HepG2 (cell line): ENCODE results near the gene RPL4. TPM values are rescaled to one million over a fixed set of nuclear protein-coding genes. Genes with fewer than 3 reads are reported as not detected.

Experiments
- BRD4 ChIP-seq: sonication (generic); formaldehyde crosslinking; IDR thresholded peaks from 2 replicates; pipeline ENCODE4 v1.4.0; 2020; ENCODE audit warnings: missing genetic modification reagents
- RELA ChIP-seq: sonication (generic); formaldehyde crosslinking; IDR thresholded peaks from 2 replicates; pipeline ENCODE4 v1.4.0; 2020; ENCODE audit warnings: missing genetic modification reagents
- SOX6 ChIP-seq, 2 experiments: fragments of 450-650 bp in 1 of 2; sonication (generic) in 1 of 2; formaldehyde crosslinking in 1 of 2; IDR thresholded peaks; 2 replicates each; pipeline versions ENCODE4 v1.4.0 to v1.6.1; 2017 to 2020; ENCODE audit warnings: antibody characterized with exemption in 1 of 2, mild to moderate bottlenecking in 1 of 2, missing genetic modification reagents in 1 of 2
- TBX3 ChIP-seq: fragments of 450-650 bp; IDR thresholded peaks from 2 replicates; pipeline ENCODE4 v1.6.1; 2017; ENCODE audit warnings: antibody characterized with exemption, mild to moderate bottlenecking, inconsistent platforms, borderline replicate concordance
- ZFP36L2 ChIP-seq: sonication (generic); formaldehyde crosslinking; IDR thresholded peaks from 2 replicates; pipeline ENCODE4 v1.4.0; 2020; ENCODE audit warnings: missing genetic modification reagents
- ZFY ChIP-seq: sonication (generic); formaldehyde crosslinking; IDR thresholded peaks from 2 replicates; pipeline ENCODE4 v1.4.0; 2020; ENCODE audit warnings: missing genetic modification reagents
- ZMAT3 ChIP-seq: sonication (generic); formaldehyde crosslinking; conservative IDR thresholded peaks from 2 replicates; pipeline ENCODE4 v1.7.0; 2021; ENCODE audit warnings: missing genetic modification reagents
- ZNF20 ChIP-seq: sonication (generic); formaldehyde crosslinking; IDR thresholded peaks from 2 replicates; pipeline ENCODE4 v1.4.0; 2020; ENCODE audit warnings: mild to moderate bottlenecking, moderate library complexity, missing genetic modification reagents
- ZNF331 ChIP-seq: sonication (generic); formaldehyde crosslinking; IDR thresholded peaks from 2 replicates; pipeline ENCODE4 v1.4.0; 2020; ENCODE audit warnings: missing genetic modification reagents
- ZNF572 ChIP-seq: sonication (generic); formaldehyde crosslinking; IDR thresholded peaks from 2 replicates; pipeline ENCODE4 v1.5.1; 2020; ENCODE audit warnings: mild to moderate bottlenecking, missing genetic modification reagents
- ZNF616 ChIP-seq: sonication (generic); formaldehyde crosslinking; IDR thresholded peaks from 2 replicates; pipeline ENCODE4 v1.5.0; 2020; ENCODE audit warnings: low read depth, mild to moderate bottlenecking, missing genetic modification reagents
- ZNF674 ChIP-seq: sonication (generic); formaldehyde crosslinking; IDR thresholded peaks from 2 replicates; pipeline ENCODE4 v1.5.0; 2020; ENCODE audit warnings: low read depth, mild to moderate bottlenecking, missing genetic modification reagents
- ZNF75D ChIP-seq: sonication (generic); formaldehyde crosslinking; IDR thresholded peaks from 2 replicates; pipeline ENCODE4 v1.8.1; 2023; ENCODE audit warnings: missing genetic modification reagents, mild to moderate bottlenecking, borderline replicate concordance
- ZNF816 ChIP-seq: sonication (generic); formaldehyde crosslinking; IDR thresholded peaks from 2 replicates; pipeline ENCODE4 v1.8.0; 2022; ENCODE audit warnings: missing genetic modification reagents, mild to moderate bottlenecking, borderline replicate concordance
- ZNF891 ChIP-seq: sonication (generic); formaldehyde crosslinking; IDR thresholded peaks from 2 replicates; pipeline ENCODE4 v1.5.0; 2020; ENCODE audit warnings: mild to moderate bottlenecking, missing genetic modification reagents
- polyA plus RNA-seq, 8 experiments: library from polyadenylated mRNA; depleted of rRNA in 3 of 8; stranded (reverse) in 7 of 8; unstranded in 1 of 8; fragments of >200 nt; fragmentation: Illumina TruSeq in 4 of 8; extraction: Trizol in 4 of 8; gene quantifications; 2 replicates each; pipeline versions ENCODE4 v1.2.1 to v1.2.3, GENCODE V29; 2011 to 2016; ENCODE audit warnings: low read depth in 4 of 8, missing spikeins in 1 of 8, mixed read lengths in 1 of 8; ENCODE audit not compliant: insufficient read depth in 1 of 8
- total RNA-seq, 5 experiments: library from RNA; depleted of rRNA; stranded (reverse); fragments of >200 nt; fragmentation: Illumina TruSeq; extraction: Trizol; gene quantifications; 2 replicates each; pipeline ENCODE4 v1.2.3, GENCODE V29; 2016; ENCODE audit warnings: low read depth in 1 of 5
- TF ChIP-seq, protein P1 (sequence below): sonication (generic); formaldehyde crosslinking; IDR thresholded peaks from 2 replicates; pipeline ENCODE4 v1.4.0; 2020; ENCODE audit warnings: mild to moderate bottlenecking, missing genetic modification reagents
- TF ChIP-seq, protein P2 (sequence below): IDR thresholded peaks from 2 replicates; pipeline ENCODE4 v1.6.1; 2016; ENCODE audit warnings: control low read depth
- TF ChIP-seq, protein P3 (sequence below): sonication (generic); formaldehyde crosslinking; IDR thresholded peaks from 2 replicates; pipeline ENCODE4 v1.5.0; 2020; ENCODE audit warnings: mild to moderate bottlenecking, missing genetic modification reagents

Gene RPL4
- total and polyA plus RNA-seq, 2 of the 13 experiments (the other 11 are each of a cell fraction or from before 2014, with no cell fraction given): 3,630 to 3,960 TPM

DNA sequence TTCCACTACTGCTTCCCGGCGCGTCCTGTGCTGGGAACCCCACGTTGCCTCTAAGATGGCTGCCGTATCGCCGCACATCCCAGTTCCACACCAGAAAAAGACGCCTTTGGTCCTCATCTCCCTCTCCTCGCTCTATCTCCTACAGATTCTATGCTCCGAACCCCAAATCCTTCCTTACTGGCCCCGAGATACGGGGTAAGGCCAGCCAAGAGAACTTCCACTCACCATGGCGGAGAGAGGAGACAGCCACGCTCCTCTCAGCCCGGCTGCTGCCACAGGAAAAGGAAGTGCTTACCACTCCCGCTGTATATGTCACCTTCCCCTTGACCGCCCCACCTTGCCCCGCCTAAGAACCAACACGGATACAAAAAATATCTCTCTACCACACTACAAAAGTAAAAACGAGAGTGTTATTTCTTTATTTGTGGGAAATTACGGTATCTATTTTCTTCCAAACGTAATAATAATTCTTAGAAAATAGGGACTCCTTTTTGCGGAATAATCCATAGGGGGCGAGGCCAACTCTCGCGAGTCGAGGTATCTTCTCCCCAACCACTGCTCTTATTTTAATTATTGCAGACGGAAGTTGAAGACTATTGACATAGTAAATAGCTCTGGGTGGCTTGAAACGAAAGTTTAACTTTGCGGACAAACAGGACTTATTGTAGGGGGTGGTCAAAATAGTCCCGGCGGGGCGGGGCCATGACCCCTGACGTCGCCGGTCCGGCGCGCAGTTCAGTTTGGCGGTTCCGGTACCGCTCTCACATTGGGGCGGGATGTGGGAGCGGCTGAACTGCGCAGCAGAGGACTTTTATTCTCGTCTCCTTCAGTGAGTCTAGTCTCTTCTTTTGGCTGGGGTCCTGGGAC, at the start of gene RPL4, which contains the start of gene ZWILCH (continued):
- TF ChIP-seq ZNF331 (CRISPR knock-in tag) (no peak; the same call in 1 of the 2 replicates), ZNF572 (CRISPR knock-in tag) (no peak), RELA (CRISPR knock-in tag) (no peak), SOX6 (IDR thresholded peaks at IDR 0.05) (no peak), SOX6 (CRISPR knock-in tag; IDR thresholded peaks at IDR 0.05) (no peak; the same call in 1 of the 2 replicates), ZNF616 (CRISPR knock-in tag) (no peak; the same call in 1 of the 2 replicates), ZNF674 (CRISPR knock-in tag) (no peak), TBX3 (no peak), ZFY (peak; percentile 7; the same call in 1 of the 2 replicates), ZNF816 (CRISPR knock-in tag) (no peak; the same call in 1 of the 2 replicates), BRD4 (peak; percentile 90), ZFP36L2 (CRISPR knock-in tag) (no peak), ZNF891 (CRISPR knock-in tag) (no peak; the same call in 1 of the 2 replicates), ZNF75D (CRISPR knock-in tag) (no peak), ZMAT3 (CRISPR knock-in tag) (no peak), ZNF20 (CRISPR knock-in tag) (no peak)
- TF ChIP-seq, protein P1, sequence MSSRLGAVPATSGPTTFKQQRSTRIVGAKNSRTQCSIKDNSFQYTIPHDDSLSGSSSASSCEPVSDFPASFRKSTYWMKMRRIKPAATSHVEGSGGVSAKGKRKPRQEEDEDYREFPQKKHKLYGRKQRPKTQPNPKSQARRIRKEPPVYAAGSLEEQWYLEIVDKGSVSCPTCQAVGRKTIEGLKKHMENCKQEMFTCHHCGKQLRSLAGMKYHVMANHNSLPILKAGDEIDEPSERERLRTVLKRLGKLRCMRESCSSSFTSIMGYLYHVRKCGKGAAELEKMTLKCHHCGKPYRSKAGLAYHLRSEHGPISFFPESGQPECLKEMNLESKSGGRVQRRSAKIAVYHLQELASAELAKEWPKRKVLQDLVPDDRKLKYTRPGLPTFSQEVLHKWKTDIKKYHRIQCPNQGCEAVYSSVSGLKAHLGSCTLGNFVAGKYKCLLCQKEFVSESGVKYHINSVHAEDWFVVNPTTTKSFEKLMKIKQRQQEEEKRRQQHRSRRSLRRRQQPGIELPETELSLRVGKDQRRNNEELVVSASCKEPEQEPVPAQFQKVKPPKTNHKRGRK: no peak
- TF ChIP-seq, protein P2, sequence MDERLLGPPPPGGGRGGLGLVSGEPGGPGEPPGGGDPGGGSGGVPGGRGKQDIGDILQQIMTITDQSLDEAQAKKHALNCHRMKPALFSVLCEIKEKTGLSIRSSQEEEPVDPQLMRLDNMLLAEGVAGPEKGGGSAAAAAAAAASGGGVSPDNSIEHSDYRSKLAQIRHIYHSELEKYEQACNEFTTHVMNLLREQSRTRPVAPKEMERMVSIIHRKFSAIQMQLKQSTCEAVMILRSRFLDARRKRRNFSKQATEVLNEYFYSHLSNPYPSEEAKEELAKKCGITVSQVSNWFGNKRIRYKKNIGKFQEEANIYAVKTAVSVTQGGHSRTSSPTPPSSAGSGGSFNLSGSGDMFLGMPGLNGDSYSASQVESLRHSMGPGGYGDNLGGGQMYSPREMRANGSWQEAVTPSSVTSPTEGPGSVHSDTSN (CRISPR knock-in tag): no peak
- TF ChIP-seq, protein P3, sequence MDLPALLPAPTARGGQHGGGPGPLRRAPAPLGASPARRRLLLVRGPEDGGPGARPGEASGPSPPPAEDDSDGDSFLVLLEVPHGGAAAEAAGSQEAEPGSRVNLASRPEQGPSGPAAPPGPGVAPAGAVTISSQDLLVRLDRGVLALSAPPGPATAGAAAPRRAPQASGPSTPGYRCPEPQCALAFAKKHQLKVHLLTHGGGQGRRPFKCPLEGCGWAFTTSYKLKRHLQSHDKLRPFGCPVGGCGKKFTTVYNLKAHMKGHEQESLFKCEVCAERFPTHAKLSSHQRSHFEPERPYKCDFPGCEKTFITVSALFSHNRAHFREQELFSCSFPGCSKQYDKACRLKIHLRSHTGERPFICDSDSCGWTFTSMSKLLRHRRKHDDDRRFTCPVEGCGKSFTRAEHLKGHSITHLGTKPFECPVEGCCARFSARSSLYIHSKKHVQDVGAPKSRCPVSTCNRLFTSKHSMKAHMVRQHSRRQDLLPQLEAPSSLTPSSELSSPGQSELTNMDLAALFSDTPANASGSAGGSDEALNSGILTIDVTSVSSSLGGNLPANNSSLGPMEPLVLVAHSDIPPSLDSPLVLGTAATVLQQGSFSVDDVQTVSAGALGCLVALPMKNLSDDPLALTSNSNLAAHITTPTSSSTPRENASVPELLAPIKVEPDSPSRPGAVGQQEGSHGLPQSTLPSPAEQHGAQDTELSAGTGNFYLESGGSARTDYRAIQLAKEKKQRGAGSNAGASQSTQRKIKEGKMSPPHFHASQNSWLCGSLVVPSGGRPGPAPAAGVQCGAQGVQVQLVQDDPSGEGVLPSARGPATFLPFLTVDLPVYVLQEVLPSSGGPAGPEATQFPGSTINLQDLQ (CRISPR knock-in tag): peak; percentile 66; the same call in 1 of the 2 replicates
